Measurements from ENCODE around the gene RASGEF1C. TPM values are rescaled to one million over a fixed set of nuclear protein-coding genes. Genes with fewer than 3 reads are reported as not detected.

The RASGEF1C gene
- total RNA-seq, 2 experiments from 2014 or later, result not detected

GRCh38 chr5:180079702-180080466 lies 129.1 kb downstream of the RASGEF1C start:
- POLR2A ChIA-PET, result no interaction called here

GRCh38 chr5:180078348-180078747 lies 130.7 kb downstream of the RASGEF1C start:
- POLR2A ChIA-PET, result no interaction called here
- CTCF ChIA-PET, result interaction anchor here (0.6 to 1.2 kb wide), 2 partner anchors 11 to 269 kb away, joined by 3 to 5 read pairs; no protein-coding TSS in a partner anchor

More at GRCh38 chr5:180079702-180080466, 129.1 kb downstream of the RASGEF1C start:
- CTCF ChIA-PET, result no interaction called here

DNA sequence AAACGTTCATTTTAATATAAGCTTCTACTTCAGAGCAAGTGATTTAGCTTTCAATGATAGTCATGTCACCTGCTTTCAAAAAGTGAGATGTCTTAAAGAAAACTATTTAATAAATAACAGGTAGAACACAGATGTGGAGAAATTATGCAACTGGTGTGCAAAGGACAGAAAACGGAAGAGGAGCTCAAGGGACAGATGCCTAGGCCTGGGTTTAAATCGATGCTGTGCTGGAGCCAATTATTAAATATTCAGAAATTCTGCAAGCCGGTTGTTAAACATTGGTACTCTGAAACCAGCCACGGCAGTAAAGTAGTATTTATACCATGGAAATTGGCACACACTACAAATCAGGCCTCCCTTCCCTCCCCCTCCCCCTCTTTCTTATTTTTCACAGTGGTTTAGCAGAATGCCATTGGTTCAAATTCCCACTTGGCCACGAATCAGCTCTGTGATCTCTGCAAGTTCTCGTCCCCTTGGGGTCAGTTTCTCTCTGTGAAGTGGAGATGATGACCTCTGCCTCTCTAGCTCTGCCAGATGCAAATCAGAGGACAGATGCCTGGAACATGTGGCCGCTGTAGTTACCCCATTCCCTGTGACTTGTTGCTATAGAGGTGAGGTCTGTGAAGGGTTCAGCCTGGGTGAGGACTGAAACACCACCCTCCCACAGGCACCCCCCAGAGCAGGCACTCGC lies 131.3 kb downstream of the RASGEF1C start:
- POLR2A ChIA-PET, result interaction anchor here (0.6 kb wide), 1 partner anchor 344 kb away, joined by 3 read pairs; no protein-coding TSS in a partner anchor
- CTCF ChIA-PET, result interaction anchor here (1.2 kb wide), 1 partner anchor 12 kb away, joined by 3 read pairs; no protein-coding TSS in a partner anchor

- POLR2A ChIA-PET, result no interaction called here
- CTCF ChIA-PET, result interaction anchor here (0.5 to 0.6 kb wide), 2 partner anchors 166 to 932 kb away, joined by 3 to 4 read pairs; no protein-coding TSS in a partner anchor
These were observed 133.3 kb downstream of the RASGEF1C start for GRCh38 chr5:180075703-180076102.

DNA sequence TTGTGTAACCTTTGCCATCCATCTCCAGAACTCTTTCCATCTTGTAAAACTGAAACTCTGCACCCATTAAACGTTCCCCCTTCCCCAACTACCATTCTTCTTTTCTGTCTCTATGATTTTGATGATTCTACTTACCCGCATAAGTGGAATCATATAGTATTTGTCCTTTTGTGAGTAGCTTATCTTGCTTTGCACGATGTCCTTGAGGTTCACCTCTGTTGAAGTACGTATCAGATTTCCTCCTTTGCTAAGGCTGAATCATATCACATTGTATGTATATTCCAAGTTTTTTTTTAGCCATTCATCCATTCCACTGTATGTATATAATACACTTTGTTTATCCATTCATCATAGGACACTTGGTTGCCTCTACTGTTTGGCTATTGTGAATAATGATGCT lies 134.5 kb downstream of the RASGEF1C start:
- ChIA-PET CTCF (no interaction called here), POLR2A (no interaction called here)

DNA sequence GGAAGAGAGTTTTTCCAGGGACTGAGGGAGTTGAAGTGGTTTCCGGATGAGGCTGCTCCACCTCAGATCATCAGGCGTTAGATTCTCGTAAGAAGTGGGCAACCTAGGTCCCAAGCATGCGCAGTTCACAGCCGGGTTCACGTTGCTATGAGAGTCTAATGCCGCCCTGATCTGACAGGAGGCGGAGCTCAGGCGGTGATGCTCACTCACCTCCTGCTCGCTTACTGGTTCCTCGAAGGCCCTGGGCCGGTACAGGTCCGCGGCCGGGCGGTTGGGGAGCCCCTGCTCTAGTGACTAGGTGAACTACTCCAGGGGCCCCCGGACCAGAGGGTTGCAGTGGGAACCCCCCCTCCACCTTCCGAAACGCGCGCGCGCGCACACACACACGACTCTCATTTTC lies 136.5 kb downstream of the RASGEF1C start:
- ChIA-PET CTCF (no interaction called here), POLR2A (no interaction called here)

DNA sequence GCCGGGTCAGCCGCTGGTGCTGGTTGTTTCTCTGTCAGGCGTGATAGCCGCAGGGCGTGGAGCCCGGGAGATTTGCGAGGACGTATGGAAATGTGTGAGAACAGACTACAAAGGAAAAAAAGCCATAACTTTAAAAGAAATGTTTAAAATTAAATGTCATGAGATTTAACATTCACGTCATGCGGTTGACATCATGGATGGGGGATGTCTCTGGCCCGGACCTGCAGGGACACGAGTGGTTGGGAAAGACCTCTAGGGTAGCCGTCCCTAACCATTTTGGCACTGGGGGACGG lies 136.8 kb downstream of the RASGEF1C start:
- ChIA-PET CTCF (no interaction called here), POLR2A (no interaction called here)

GRCh38 chr5:180071531-180072255 lies 137.3 kb downstream of the RASGEF1C start, which contains the start of gene RNF130:
RNF130 (minus strand) TSS chr5:180071759; CDS start chr5:180071702, 57 bp downstream.
- ChIA-PET CTCF (no interaction called here), POLR2A (interaction anchor here (1.3 kb wide), 1 partner anchor 16 kb away, joined by 3 read pairs; no protein-coding TSS in a partner anchor)

DNA sequence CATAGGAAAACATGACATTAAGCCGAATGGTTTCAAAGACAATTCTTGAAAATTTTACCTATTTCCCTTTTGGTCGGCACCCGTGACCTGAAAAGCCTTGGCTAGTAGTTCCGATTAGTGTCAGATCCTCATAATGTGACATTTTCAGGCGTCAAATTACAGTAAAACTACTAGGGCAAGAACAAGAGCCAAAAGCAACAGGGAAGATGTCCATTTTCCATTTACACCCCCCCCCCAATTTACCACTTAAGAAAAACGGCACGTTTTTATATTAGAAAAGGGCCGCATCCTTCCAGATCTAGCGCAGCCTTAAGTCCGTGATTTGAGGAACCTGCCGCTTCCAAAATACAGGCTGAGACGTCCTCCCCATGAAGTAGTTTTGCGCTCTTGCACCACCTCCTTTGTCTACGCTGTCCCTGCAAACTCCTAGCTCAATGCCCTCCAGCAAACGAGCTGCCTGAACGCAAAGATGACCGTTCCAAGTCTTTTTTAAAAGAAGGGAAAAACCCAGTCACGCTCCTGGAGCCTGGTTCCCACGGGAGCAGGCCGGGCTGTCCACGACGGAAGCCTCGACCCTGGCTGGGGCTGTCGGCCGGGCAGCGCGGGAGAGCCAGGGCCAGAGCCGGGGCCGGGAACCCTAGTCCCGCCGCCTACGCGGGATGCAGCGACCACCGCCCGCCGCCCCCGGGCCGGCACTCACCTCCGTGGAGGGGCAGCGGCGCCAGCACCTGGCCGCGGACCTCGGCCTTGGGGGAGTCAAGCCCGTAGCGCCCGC lies 138.1 kb downstream of the RASGEF1C start:
- ChIA-PET CTCF (interaction anchor here (0.7 to 1.1 kb wide), 2 partner anchors 13 to 197 kb away, joined by 3 read pairs; no protein-coding TSS in a partner anchor), POLR2A (interaction anchor here (1.3 kb wide), 1 partner anchor 17 kb away, joined by 3 read pairs; no protein-coding TSS in a partner anchor)

GRCh38 chr5:180069589-180070247 lies 139.3 kb downstream of the RASGEF1C start:
- ChIA-PET CTCF (interaction anchor here (1.1 kb wide), 1 partner anchor 12 kb away, joined by 3 read pairs; no protein-coding TSS in a partner anchor), POLR2A (no interaction called here)

GRCh38 chr5:180068519-180069090 lies 140.4 kb downstream of the RASGEF1C start:
- ChIA-PET POLR2A (no interaction called here), CTCF (no interaction called here)

DNA sequence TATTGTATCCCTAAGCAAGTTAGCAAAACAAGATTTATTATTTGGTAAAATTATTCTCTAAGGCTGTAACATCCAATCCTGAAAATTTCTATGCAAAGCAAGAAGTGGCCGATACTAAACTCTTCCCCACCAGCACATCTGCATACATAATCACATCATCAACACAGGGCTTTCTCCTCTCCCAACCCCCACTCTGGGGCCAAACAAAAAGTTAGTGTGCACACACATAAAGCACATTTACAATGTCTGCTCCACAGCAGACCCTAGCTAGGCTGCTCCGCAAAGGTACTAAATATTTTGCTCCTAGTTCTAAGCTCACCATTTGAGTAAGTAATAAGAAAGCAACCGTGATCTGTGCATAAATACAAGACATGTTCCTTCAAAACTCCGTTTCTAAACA lies 141.0 kb downstream of the RASGEF1C start:
- ChIA-PET CTCF (no interaction called here), POLR2A (no interaction called here)

DNA sequence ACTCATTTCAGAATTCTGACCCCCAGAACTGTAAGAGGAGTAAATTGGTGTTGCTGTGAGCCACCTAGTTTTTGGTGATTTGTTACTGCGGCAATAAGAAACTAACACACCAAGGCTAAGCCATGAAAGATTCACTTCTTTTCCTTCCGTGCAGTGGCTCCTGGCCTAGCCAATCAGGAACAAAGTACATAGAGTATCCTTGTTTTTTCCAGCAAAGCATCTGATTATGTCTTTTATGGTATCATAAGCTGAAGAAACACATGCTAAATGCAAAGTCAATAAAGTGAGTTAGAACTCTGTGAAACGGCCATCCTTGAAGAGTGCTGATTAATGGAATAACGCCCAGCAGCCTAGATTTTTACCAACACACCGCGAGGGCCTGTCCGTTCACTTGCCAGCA lies 148.8 kb downstream of the RASGEF1C start:
- POLR2A ChIA-PET, result no interaction called here

GRCh38 chr5:180059326-180059725 lies 149.7 kb downstream of the RASGEF1C start:
- ChIA-PET CTCF (no interaction called here), POLR2A (no interaction called here)

More for the DNA sequence above, 148.8 kb downstream of the RASGEF1C start:
- CTCF ChIA-PET, result no interaction called here

- ChIA-PET CTCF (no interaction called here), POLR2A (no interaction called here)
These were observed 152.9 kb downstream of the RASGEF1C start for GRCh38 chr5:180056153-180056552.

DNA sequence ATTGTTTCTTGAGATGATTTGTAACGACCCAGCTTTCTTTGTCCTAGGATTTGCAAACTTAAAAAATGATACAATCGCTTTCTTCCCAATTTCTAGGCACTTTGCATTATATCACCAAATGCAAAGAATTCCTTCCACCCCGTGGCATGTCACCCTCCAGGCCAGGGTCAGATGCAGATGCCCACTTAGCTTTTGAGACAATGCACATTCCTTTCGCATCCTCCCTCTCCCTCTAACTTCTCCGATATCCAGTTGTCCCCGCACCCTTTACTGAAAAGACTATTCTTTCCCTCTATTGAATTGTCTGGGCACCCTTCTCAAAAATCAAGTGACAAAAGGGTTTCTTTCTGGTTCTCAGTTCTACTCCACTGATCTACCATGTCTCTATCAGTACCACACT lies 154.8 kb downstream of the RASGEF1C start:
- POLR2A ChIA-PET, result no interaction called here

DNA sequence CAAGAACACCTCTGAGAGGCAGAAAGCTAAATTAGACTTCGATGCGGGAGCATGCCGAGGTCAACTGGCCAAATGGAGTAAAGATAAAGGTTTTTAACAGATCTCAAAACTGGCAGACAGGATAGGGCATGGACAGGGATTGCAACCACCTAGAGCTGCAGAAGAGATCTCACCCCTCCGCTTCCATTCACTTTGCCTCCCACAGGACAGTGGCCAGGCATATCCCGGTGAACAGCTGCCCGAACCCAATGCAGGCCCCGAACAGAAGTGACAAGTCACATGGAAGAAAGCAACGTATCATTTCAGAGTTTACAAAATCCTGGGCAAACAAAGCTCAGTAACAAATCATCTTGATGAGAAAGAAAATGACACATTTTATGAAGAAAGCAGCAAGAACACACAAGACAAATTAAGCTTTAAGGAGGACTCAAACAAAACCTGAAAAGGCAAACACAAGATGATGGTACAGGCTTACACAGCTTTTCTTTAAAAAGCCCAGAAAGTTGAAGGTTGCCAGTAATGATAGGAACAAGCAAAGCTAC lies 155.9 kb downstream of the RASGEF1C start:
- POLR2A ChIA-PET, result no interaction called here
- CTCF ChIA-PET, result no interaction called here

More for the DNA sequence above, 154.8 kb downstream of the RASGEF1C start:
- CTCF ChIA-PET, result no interaction called here

DNA sequence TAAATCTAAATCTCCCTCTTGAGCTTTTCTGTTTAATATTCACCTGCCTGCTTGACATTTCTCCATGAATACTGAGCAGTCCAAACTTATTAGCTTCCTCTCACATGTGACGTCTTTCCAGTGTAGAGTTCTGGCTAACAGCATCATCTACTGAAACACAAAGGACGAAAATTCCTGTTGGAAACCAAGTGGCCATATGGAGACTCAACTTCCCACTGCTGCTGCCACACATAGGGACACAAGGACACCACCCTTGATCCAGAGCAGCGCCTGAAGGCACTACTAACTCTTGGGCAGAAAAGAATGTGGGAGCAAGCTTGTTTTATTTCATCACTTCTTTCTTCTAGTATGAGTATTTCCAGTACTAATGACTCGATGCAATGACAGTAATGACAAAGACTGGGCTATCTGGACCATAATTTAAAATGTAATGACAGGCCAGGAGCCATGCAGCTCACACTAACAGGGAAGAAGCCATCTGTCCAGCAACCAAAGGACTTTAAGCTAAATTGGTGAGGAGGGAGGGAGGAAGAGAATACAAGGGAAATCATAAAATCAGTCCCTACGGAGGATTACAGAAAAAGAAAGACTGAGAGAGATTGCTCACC lies 156.7 kb downstream of the RASGEF1C start:
- POLR2A ChIA-PET, result no interaction called here
- CTCF ChIA-PET, result no interaction called here

All from activated CD8-positive, alpha-beta memory T cell treated with anti-CD3 and anti-CD28 coated beads for 36 hours (primary cell).